OCI-LY7 (cell line): Measurements from ENCODE around the gene ZPR1. TPM values are rescaled to one million over a fixed set of nuclear protein-coding genes. Genes with fewer than 3 reads are reported as not detected.

ENCODE experiments used
- BruUV-seq: library from RNA; stranded (reverse); fragments of 400-500 nt; replicated peaks from 2 replicates; lab custom pipeline; 2021; lab: Mats Ljungman, UMichigan
- CTCF ChIA-PET: fragments of 300-600 bp; sonication (Branson Sonifier 250); formaldehyde crosslinking; loops from one replicate; lab custom pipeline; 2022; ENCODE audit warnings: antibody characterized with exemption; ENCODE audit not compliant: unreplicated experiment; lab: Charles Lee
- POLR2A ChIA-PET: fragments of 300-600 bp; sonication (Branson Sonifier 250); formaldehyde crosslinking; loops from one replicate; lab custom pipeline; 2022; ENCODE audit warnings: antibody characterized with exemption; lab: Charles Lee
- DNase-seq: peaks from one replicate; pipeline ENCODE4 v3.0.0-alpha.2; 2015; ENCODE audit warnings: low spot score
- H2AFZ ChIP-seq: fragments of 200-600 bp; sonication (generic), shearing (Covaris generic); 2 replicates; pipeline ENCODE4 v1.6.1; 2014; ENCODE audit warnings: mild to moderate bottlenecking, antibody characterized with exemption, low read length, moderate library complexity
- H3K27ac ChIP-seq: fragments of 200-600 bp; sonication (generic); 2 replicates; pipeline ENCODE4 v1.5.1; 2014; ENCODE audit warnings: mixed run types, low read depth, mild to moderate bottlenecking, moderate library complexity, low read length, inconsistent platforms; ENCODE audit not compliant: poor library complexity, severe bottlenecking
- H3K36me3 ChIP-seq: fragments of 200-600 bp; sonication (generic); 2 replicates; pipeline ENCODE4 v1.6.1; 2014; ENCODE audit warnings: mild to moderate bottlenecking, antibody characterized with exemption, low read length, moderate library complexity, mixed read lengths; ENCODE audit not compliant: insufficient read depth
- H3K4me1 ChIP-seq: fragments of 200-600 bp; sonication (generic); 2 replicates; pipeline ENCODE4 v1.5.1; 2014; ENCODE audit warnings: mild to moderate bottlenecking, low read length; ENCODE audit not compliant: insufficient read depth, poor library complexity, severe bottlenecking
- H3K4me2 ChIP-seq: fragments of 200-600 bp; sonication (generic); 2 replicates; pipeline ENCODE4 v1.6.1; 2014; ENCODE audit warnings: mild to moderate bottlenecking, low read length
- H3K4me3 ChIP-seq: fragments of 200-600 bp; sonication (generic); 2 replicates; pipeline ENCODE4 v1.5.1; 2014; ENCODE audit warnings: mild to moderate bottlenecking, low read depth, low read length; ENCODE audit not compliant: poor library complexity, severe bottlenecking
- H3K79me2 ChIP-seq: fragments of 200-600 bp; sonication (generic); 2 replicates; pipeline ENCODE4 v1.6.1; 2016; ENCODE audit warnings: low read depth, mild to moderate bottlenecking, low read length, moderate library complexity, mixed read lengths; ENCODE audit not compliant: insufficient read depth
- H3K9me2 ChIP-seq: fragments of 200-600 bp; sonication (generic); 2 replicates; pipeline ENCODE4 v1.6.1; 2016; ENCODE audit warnings: mild to moderate bottlenecking, low read length, mixed read lengths; ENCODE audit not compliant: insufficient read depth
- H3K9me3 ChIP-seq: fragments of 200-600 bp; sonication (generic); 2 replicates; pipeline ENCODE4 v1.6.1; 2014; ENCODE audit warnings: mild to moderate bottlenecking, mixed run types, low read length, mixed read lengths
- H4K20me1 ChIP-seq: fragments of 200-600 bp; sonication (generic); 2 replicates; pipeline ENCODE4 v1.6.1; 2014; ENCODE audit warnings: mild to moderate bottlenecking, antibody characterized with exemption, low read length, moderate library complexity, mixed read lengths; ENCODE audit not compliant: insufficient read depth
- CTCF ChIP-seq: fragments of 200-600 bp; sonication (generic); conservative IDR thresholded peaks from 2 replicates; pipeline ENCODE4 v1.5.1; 2014; ENCODE audit warnings: mild to moderate bottlenecking, antibody characterized with exemption, low read length, moderate library complexity, mixed read lengths
- EZH2phosphoT487 ChIP-seq: fragments of 200-600 bp; sonication (generic); IDR thresholded peaks from 2 replicates; pipeline ENCODE4 v1.6.1; 2018; ENCODE audit warnings: low read depth, borderline replicate concordance, mild to moderate bottlenecking, mixed run types, antibody characterized with exemption, low read length, moderate library complexity, mixed read lengths
- intact Hi-C: fragments of 100-400 bp; cut with micrococcal nuclease; formaldehyde crosslinking; loops from one replicate; pipeline ENCODE4 v1.10.0; 2022; ENCODE audit not compliant: unreplicated experiment
- total RNA-seq, 2 experiments: library from RNA; depleted of rRNA in 1 of 2; stranded (reverse); fragments of >200 nt in 1 of 2; shearing (Covaris generic) in 1 of 2; gene quantifications; 2 replicates each; pipeline ENCODE4 v1.2.3, GENCODE V29; 2014 to 2022

ZPR1 gene
- total RNA-seq, 2 experiments from 2014 or later: 57.4 to 67.5 TPM

- TF ChIP-seq CTCF: no peak
- no peak for TF ChIP-seq EZH2phosphoT487
- no peaks in the 10 kb centered on the region for H3K4me1 ChIP-seq
- CTCF ChIA-PET: no interaction called here
- BruUV-seq: no TSS peak
- POLR2A ChIA-PET: no interaction called here
- no peak for DNase-seq
- H3K36me3 ChIP-seq: no peaks in the 10 kb centered on the region
- H3K4me3 ChIP-seq: no peak overlapping the region
- no peak overlapping the region for H3K4me2 ChIP-seq
- no peak overlapping the region for H2AFZ ChIP-seq
- no peaks in the 10 kb centered on the region for H3K9me2 ChIP-seq
- H4K20me1 ChIP-seq: no peaks in the 10 kb centered on the region
- no peaks in the 10 kb centered on the region for H3K79me2 ChIP-seq
- intact Hi-C loops: no loop called here
- H3K27ac ChIP-seq: no peak overlapping the region
- no peaks in the 10 kb centered on the region for H3K9me3 ChIP-seq
Measured at GRCh38 chr11:116828632-116829524, 41.1 kb upstream of the ZPR1 start.

- ChIA-PET CTCF (interaction anchor here (0.6 kb wide), 1 partner anchor 403 kb away, joined by 3 read pairs; no protein-coding TSS in a partner anchor), POLR2A (no interaction called here)
- Histone ChIP-seq H3K9me2 (no peaks in the 10 kb centered on the region), H3K4me3 (no peak overlapping the region), H4K20me1 (no peaks in the 10 kb centered on the region), H3K9me3 (no peaks in the 10 kb centered on the region), H3K4me2 (no peak overlapping the region), H3K79me2 (no peaks in the 10 kb centered on the region), H3K36me3 (no peaks in the 10 kb centered on the region), H2AFZ (no peak overlapping the region), H3K27ac (no peak overlapping the region), H3K4me1 (no peaks in the 10 kb centered on the region)
- no TSS peak for BruUV-seq
- TF ChIP-seq EZH2phosphoT487 (no peak), CTCF (no peak)
- intact Hi-C loops: no loop called here
- DNase-seq: no peak
Measured at GRCh38 chr11:116827461-116827860, 39.6 kb upstream of the ZPR1 start.
